Activated CD8-positive, alpha-beta T cell treated with anti-CD3 and anti-CD28 coated beads for 36 hours (primary cell): ENCODE data around the gene ARHGAP40. TPM values are rescaled to one million over a fixed set of nuclear protein-coding genes. Genes with fewer than 3 reads are reported as not detected.

Experiments used
- ATAC-seq: fragments of 200-7000 bp; cut with Tn5 transposase; one replicate; pipeline ENCODE4 v1.10.0; 2021; ENCODE audit warnings: mild to moderate bottlenecking, moderate library complexity
- CTCF ChIA-PET: fragments of 350-600 bp; sonication (Branson Sonifier 250); formaldehyde crosslinking; loops from one replicate; lab custom pipeline; 2021; ENCODE audit warnings: antibody characterized with exemption; lab: Charles Lee
- POLR2A ChIA-PET: fragments of 350-600 bp; sonication (Branson Sonifier 250); formaldehyde crosslinking; loops from one replicate; lab custom pipeline; 2021; ENCODE audit warnings: antibody characterized with exemption; lab: Charles Lee
- DNase-seq: peaks from one replicate; pipeline ENCODE4 v3.0.0-alpha.2; 2020
- H3K27ac Mint-ChIP-seq: one replicate; pipeline ENCODE4 v1.8.0; 2021; ENCODE audit warnings: mild to moderate bottlenecking, mixed read lengths
- H3K27me3 Mint-ChIP-seq: one replicate; pipeline ENCODE4 v1.8.0; 2021; ENCODE audit warnings: mixed read lengths
- H3K36me3 Mint-ChIP-seq: one replicate; pipeline ENCODE4 v1.8.0; 2021; ENCODE audit warnings: low read depth, mixed read lengths
- H3K4me1 Mint-ChIP-seq: one replicate; pipeline ENCODE4 v1.8.0; 2021; ENCODE audit warnings: low read depth, mixed read lengths
- H3K4me3 Mint-ChIP-seq: one replicate; pipeline ENCODE4 v1.8.0; 2021; ENCODE audit warnings: mild to moderate bottlenecking, moderate library complexity, mixed read lengths
- H3K9me3 Mint-ChIP-seq: one replicate; pipeline ENCODE4 v1.8.0; 2021; ENCODE audit warnings: mixed read lengths
- intact Hi-C: fragments of 100-400 bp; cut with micrococcal nuclease; formaldehyde crosslinking; loops from one replicate; pipeline ENCODE4 v1.10.0; 2022
- total RNA-seq, 2 experiments: library from RNA; stranded (reverse); gene quantifications; one replicate each; pipeline ENCODE4 v1.2.3, GENCODE V29; 2021
- TF ChIP-seq, protein P1 (sequence below): fragments of 200-600 bp; IDR thresholded peaks from one replicate; pipeline ENCODE4 v1.8.0; 2022; ENCODE audit warnings: antibody characterized with exemption, mild to moderate bottlenecking

The ARHGAP40 gene
- total RNA-seq, 2 experiments from 2014 or later, result not detected

DNA sequence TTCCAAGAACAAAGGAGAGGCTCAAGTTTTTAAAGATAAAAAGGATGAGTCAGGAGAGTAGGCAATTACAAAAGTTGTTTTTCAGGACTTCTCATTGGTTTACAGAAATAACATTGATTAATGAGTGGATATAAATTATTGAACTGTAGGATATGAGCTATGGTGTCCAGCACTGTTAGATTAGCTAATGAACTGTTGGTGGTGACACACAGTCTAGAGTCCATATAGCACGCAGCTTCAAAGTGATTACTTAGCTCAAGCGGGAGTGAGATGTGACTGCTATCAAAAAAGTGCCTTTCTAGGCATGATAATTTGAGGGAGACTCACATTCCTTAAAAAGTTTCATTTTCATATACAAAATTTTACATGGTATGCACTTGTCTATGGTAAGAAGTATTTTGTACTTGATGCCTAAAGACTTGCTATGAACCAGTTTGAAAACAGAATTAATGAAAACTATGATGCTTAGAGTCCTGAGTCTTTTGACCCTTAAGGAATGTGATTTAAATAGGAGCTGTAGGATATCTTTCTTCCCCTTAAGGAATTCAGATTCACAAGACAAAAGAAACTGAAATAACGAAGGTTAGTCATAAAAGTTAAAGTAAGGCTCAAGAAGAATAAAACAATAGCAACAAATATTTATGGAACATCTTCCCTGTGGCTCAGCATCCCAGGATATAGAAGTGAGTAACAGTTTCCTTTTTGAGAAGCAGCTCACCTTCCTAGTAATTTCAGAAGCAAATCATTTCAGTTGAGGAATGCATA is 42.8 kb upstream of the ARHGAP40 start:
- Mint-ChIP-seq H3K27me3 (no peaks in the 10 kb centered on the region), H3K27ac (peak overlapping the region; percentile 20), H3K9me3 (no peaks in the 10 kb centered on the region), H3K4me3 (no peak overlapping the region), H3K36me3 (peaks cover 30% of the 10 kb centered on the region), H3K4me1 (no peaks in the 10 kb centered on the region)
- TF ChIP-seq, protein P1, sequence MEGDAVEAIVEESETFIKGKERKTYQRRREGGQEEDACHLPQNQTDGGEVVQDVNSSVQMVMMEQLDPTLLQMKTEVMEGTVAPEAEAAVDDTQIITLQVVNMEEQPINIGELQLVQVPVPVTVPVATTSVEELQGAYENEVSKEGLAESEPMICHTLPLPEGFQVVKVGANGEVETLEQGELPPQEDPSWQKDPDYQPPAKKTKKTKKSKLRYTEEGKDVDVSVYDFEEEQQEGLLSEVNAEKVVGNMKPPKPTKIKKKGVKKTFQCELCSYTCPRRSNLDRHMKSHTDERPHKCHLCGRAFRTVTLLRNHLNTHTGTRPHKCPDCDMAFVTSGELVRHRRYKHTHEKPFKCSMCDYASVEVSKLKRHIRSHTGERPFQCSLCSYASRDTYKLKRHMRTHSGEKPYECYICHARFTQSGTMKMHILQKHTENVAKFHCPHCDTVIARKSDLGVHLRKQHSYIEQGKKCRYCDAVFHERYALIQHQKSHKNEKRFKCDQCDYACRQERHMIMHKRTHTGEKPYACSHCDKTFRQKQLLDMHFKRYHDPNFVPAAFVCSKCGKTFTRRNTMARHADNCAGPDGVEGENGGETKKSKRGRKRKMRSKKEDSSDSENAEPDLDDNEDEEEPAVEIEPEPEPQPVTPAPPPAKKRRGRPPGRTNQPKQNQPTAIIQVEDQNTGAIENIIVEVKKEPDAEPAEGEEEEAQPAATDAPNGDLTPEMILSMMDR, result no peak
- ChIA-PET CTCF (interaction anchor here (1.1 kb wide), 1 partner anchor 367 kb away, joined by 3 read pairs; the partner anchor contains the start of gene FAM83D), POLR2A (interaction anchor here (0.8 kb wide), 1 partner anchor 11 kb away, joined by 3 read pairs; no protein-coding TSS in a partner anchor)
- ATAC-seq (no peak), DNase-seq (no peak)
- intact Hi-C loops, result no loop called here

DNA sequence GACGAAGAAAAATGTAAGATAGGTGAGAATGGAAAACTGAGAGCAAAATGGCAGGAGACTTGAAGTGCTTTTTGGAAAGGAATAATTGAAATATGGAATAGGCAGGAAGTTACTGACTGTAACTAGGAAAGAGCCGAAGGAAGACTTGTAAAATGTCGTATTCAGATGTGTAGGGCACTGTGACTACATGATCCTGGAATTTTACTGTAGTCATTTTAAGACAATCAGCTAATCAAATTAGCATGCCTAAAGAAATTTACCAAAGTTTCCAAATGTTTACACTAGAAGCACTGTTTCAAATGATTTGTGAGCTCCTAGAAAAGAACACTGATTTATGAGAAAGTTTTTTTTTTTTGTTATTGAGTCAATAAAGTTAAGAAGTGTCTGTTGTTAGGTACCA is 41.8 kb upstream of the ARHGAP40 start:
- POLR2A ChIA-PET, result no interaction called here
- Mint-ChIP-seq H3K27me3 (no peaks in the 10 kb centered on the region), H3K36me3 (peaks cover 23% of the 10 kb centered on the region), H3K4me1 (no peaks in the 10 kb centered on the region), H3K27ac (no peak overlapping the region), H3K9me3 (no peaks in the 10 kb centered on the region), H3K4me3 (no peak overlapping the region)
- DNase-seq, result no peak
- CTCF ChIA-PET, result interaction anchor here (1.7 kb wide), 1 partner anchor 9 kb away, joined by 4 read pairs; no protein-coding TSS in a partner anchor
- TF ChIP-seq, protein P1, result no peak
- no peak for ATAC-seq
- intact Hi-C loops, result no loop called here

DNA sequence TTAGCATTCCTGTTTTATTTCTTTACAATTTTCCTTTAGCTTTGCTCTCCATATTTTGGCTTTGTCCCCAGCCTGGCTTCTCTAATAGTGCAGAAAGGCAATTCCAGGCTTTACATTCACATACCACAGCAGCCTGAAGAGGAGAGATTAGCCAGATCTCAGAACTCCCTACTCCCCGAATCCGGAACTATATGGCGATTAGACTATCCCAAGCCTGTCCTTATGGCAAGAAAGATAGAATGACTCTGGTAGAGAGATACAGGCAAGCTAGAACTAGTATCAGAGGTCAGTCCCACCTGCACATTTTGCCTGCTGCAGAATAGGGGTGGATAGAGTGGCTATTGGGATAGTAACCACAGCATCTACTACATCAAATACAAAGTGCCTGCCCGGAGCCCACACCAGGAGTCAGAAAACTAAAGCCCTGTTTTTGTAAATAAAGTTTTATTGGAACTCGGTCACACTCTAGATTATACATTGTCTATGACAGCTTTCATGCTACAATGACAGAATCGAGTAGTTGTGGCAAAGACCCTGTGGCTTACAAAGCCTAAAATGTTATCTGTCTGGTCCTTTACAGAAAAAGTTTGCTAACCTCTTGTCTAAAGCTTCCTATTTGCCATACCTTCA is 37.7 kb upstream of the ARHGAP40 start:
- POLR2A ChIA-PET, result no interaction called here
- Mint-ChIP-seq H3K9me3 (no peaks in the 10 kb centered on the region), H3K36me3 (peaks cover 15% of the 10 kb centered on the region), H3K27me3 (no peaks in the 10 kb centered on the region), H3K4me1 (no peaks in the 10 kb centered on the region), H3K4me3 (no peak overlapping the region), H3K27ac (no peak overlapping the region)
- DNase-seq (no peak), ATAC-seq (no peak)
- TF ChIP-seq, protein P1, result no peak
- intact Hi-C loops, result no loop called here
- CTCF ChIA-PET, result no interaction called here

DNA sequence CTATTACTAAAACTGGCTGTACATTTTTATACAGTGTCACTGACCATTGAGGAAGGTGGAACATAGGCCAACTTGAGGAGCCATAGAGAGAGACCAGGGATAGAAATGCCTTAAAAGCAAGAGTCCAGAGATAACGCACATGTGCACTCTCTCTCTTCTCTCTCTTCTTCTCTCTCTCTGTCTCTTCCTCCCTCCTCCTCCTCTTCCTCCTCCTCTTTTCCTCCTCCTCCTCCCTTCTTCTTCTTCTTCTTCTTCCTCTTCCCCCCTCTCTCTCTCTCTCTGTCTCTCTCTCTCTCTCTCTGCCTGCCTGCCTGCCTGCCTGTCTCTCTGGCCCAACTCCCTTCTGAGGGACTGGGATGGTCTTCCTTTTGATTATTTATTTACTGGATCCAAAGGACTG is 36.9 kb upstream of the ARHGAP40 start:
- DNase-seq (no peak), ATAC-seq (no peak)
- TF ChIP-seq, protein P1, result no peak
- no peaks in the 10 kb centered on the region for H3K27me3 Mint-ChIP-seq
- intact Hi-C loops, result no loop called here
- ChIA-PET POLR2A (no interaction called here), CTCF (no interaction called here)
- H3K4me3 Mint-ChIP-seq, result no peak overlapping the region
- H3K4me1 Mint-ChIP-seq, result no peaks in the 10 kb centered on the region
- no peaks in the 10 kb centered on the region for H3K9me3 Mint-ChIP-seq
- H3K27ac Mint-ChIP-seq, result no peak overlapping the region
- peaks cover 10% of the 10 kb centered on the region for H3K36me3 Mint-ChIP-seq
